Embryonic facial prominence (tissue), 1 donor: ENCODE results near the gene CDC42EP1.
"Not testable (repeated sequence)": the region's sequence is repeated elsewhere in the genome, so short reads cannot be mapped to it uniquely, and the experiment has no call there.

ENCODE experiments used
- DNase-seq: peaks from one replicate; pipeline ENCODE4 v3.0.0-alpha.2; 2016; ENCODE audit errors: extremely low spot score

CDC42EP1 gene

GRCh38 chr22:37581504-37581903, 21.2 kb downstream of the CDC42EP1 start:
- DNase-seq: no peak

DNA sequence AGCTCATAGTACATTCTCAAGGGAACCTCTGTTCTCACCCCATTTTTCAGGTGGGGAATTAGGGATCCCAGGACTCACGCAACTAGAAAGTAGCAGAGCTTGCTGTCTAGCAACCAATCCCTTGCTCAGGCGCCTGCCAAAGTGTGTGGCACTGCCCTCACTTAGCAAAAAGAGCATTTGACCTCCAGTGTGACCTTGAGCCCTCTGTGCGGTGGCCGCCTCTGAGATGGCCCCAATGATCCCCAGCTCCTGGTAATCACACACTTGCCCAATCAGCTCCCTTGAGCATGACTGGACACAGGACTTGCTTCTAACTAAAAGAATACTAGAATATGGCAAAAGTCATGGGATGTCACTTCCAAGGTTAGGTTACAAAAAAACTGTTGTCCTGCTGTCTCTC, 22.2 kb downstream of the CDC42EP1 start:
- no peak for DNase-seq

- DNase-seq: no peak
Measured at GRCh38 chr22:37588546-37589215, 28.4 kb downstream of the CDC42EP1 start.

- DNase-seq: no peak
Measured at GRCh38 chr22:37589636-37590035, 29.4 kb downstream of the CDC42EP1 start.

- DNase-seq: not testable (repeated sequence)
Measured at GRCh38 chr22:37591081-37591480, 30.8 kb downstream of the CDC42EP1 start.

GRCh38 chr22:37591823-37592404, 31.6 kb downstream of the CDC42EP1 start:
- DNase-seq: no peak

DNA sequence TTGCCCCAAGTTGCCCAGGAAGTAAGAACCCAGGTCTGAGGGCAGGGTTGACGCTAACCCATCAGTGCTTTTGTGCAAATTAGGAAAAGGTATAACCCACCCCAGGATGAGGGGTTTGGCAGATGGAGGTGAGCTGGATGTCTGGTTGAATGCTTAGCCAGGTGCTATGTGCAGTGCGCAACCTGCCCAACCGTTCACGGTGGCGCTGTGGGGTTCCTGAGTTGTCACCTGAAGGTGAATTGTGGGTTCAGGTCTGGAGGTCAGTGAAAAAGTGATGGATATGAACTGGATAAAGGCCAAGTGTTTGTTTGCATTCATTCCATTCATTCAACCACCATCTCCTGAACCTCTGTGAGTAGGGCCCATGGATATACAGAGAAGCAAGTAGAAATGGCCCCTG, 34.0 kb downstream of the CDC42EP1 start:
- no peak for DNase-seq

GRCh38 chr22:37599153-37599552, 38.9 kb downstream of the CDC42EP1 start:
- no peak for DNase-seq

- no peak for DNase-seq
Measured at GRCh38 chr22:37601203-37601539, 40.9 kb downstream of the CDC42EP1 start.

- DNase-seq: no peak
Measured at GRCh38 chr22:37601540-37602442, 41.5 kb downstream of the CDC42EP1 start.

- not testable (repeated sequence) for DNase-seq
Measured at GRCh38 chr22:37602546-37603277, 42.4 kb downstream of the CDC42EP1 start.

DNA sequence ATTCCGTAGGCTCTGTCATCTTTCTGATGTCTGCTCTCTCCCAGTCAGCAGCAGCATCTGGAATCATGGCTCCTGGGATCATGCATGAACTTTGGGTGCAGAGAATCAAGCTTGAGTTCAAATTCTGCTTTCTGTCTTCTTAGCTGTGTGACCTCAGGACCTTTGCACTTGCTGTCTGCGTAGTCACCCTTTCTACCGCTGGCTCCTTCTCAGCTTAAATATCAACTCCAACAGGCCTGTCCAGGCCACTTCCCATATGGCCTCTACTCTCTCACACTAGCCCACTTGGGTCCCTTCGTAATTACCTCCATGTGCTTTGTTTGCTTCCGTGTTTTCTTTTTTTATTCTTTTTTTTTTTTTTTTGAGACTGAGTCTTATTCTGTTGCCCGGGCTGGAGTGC, 43.8 kb downstream of the CDC42EP1 start:
- DNase-seq: no peak

- DNase-seq: no peak
Measured at GRCh38 chr22:37604875-37605274, 44.6 kb downstream of the CDC42EP1 start.

- DNase-seq: peak; percentile 52
Measured at GRCh38 chr22:37607010-37607934, 47.0 kb downstream of the CDC42EP1 start.

DNA sequence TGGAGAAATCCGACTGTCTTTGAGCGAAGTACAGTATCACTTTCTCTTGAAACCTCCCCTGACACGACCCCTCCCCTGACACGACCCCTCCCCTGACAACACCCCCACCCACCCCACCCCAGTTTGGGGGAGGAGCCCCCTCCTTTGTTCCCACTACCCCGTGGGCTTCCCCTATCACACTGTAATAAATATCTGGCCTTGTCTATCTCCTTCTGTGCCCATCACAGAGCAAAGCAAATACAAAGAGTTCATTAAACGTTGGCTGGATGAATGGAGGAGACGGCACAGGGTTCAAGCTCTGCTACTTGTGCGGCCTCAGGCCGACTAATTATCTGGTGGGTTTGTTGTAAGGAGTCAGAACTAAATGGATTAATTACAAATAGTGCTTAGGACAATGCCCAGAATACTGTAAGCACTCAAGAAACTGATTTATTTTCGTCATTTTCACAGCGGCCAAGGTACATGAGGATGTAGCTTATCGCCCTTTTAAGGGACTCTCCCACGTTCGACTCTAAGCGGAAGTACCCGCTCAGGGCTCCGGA, 47.7 kb downstream of the CDC42EP1 start:
- DNase-seq: no peak

GRCh38 chr22:37608477-37609239, 48.4 kb downstream of the CDC42EP1 start, which contains the start of gene GGA1:
Gene GGA1, plus strand, starts transcription at chr22:37608834. Its CDS starts 27 bp downstream, at chr22:37608861.
- peak; percentile 85 for DNase-seq

DNA sequence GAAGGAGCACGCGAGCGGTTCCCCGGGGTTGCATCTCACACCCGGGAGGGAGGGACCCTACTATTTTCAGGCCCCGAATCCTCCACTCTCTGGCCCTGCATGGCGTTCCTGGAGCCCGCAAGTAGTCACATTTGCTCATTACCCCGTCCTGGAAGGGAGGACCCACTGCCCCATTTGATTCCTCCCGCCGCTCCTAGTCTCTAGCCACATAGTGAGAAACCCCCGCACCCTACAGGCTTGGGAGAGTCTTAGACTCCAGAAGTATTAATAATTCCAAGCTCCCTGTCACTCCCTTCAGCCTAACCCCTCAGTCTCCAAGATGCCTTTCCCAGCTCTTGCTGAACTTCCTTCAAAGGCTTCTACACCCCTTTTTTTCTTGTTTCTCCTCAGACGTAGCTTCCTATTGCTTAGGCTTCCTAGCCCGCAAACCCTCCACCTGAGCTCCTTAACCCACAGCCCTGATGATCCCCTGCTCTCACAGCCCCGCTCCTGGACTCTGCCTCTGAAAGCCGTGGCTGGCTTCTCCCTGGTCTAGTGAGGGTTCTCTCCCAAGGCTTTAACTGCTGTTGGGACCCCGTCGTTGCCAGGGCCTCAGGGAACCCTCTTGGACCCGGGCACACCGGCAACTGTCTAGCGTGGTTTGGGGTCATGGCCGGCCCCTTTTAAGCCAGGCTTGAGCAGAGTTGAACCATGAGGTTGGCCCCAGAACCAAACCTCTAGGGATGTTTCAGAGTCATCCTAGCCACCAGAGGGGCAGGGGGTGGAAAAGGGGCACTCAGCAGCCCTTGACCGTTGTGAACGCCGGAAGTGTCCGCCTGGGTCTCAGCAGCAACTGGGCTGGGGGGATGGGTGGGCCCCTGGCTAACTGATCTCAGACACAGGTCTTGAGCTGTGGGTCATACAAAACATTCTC, 49.2 kb downstream of the CDC42EP1 start:
- DNase-seq: no peak

- DNase-seq: not testable (repeated sequence)
Measured at GRCh38 chr22:37610153-37610475, 49.8 kb downstream of the CDC42EP1 start.
